ENCODE results near the gene TRIM44.
"Not testable (repeated sequence)": the region's sequence is repeated elsewhere in the genome, so short reads cannot be mapped to it uniquely, and the experiment has no call there.

Gene TRIM44

DNA sequence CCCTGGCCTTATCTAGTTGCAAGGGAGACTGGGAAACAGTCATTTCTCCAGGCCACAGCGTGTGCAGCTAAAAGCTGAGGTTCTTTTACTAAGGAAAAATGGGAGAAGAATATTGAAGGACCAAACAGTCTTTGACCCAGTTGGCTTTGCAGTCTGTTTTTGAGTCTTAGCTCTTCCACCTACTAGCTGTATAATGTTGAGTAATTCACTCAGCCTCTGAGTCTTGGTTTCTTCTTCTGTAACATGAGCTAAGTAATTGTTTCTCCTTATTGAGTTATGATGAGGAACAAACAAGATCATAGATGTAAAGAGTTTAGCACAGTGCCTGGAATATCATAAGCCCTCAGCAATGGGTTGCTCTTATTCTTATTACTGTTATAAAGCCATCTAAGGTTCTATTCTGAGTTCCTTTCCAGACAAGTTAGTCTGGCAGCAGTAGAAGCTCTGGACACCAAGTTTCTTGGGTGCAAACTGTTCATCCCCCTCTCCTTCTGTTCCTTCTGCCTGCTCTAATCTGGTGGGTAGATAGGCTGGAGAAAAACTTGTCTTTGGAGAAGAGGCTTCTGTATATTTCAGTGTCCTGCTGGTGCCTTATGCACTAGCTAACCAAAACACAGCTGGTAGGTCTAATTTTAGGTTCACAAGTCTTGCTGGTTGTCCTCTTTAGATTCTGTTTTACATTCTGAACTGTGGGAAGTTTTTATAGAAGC is 13.5 kb downstream of the TRIM44 start:
- DNase-seq = no peak

DNA sequence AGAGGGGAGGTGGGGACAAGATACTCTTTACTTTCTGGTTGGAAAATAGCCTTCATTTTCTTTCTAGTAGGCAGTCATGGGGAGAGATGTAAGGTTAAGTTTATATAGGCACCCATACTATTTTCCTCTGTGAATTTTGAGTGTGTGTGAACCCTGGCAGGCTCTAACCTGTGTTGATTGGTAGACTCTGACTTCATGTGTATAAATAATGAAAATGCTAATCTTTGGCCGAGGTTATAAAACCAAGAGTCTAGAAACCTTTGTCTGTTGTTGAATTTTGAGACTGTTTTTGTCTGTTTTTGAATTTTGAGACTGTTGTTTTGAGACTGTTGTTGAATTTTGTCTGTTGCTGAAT is 14.0 kb downstream of the TRIM44 start:
- no peak for DNase-seq

DNA sequence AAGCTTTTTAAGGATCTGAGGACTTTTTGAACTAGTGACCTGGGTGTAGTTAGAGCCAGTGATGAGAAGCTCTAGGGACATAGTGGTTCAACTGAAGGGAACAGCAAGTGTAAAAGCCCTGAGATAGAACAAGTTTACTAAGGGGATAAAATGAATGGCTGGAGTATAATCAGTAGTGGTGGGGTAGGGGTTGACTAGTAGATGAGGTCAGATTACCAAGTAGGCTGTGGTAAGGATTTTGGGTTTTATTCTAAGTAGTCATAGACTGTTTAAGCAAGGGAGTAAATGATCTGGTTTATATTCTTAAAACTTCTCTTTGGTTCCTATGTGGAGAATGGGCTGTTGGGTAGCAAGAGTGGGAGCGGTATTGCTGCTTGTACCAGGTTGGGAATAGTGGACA is 15.3 kb downstream of the TRIM44 start:
- DNase-seq = no peak

DNA sequence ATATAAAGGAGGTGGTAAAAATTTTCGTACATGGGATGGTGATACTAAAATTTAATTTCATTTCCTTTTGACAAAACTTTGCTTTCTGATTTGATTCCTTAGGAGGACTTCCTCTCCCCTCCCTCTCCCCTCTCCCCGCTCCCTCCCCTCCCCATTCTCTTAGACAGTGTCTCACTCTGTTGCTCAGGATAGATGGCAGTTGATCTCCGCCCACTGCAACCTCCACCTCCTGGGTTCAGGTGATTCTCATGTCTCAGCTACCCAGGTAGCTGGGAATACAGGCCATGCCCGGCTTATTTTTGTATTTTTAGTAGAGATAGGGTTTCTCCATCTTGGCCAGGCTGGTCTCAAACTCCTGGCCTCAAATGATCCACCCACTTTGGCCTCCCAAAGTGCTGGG is 15.9 kb downstream of the TRIM44 start:
- no peak for DNase-seq

DNA sequence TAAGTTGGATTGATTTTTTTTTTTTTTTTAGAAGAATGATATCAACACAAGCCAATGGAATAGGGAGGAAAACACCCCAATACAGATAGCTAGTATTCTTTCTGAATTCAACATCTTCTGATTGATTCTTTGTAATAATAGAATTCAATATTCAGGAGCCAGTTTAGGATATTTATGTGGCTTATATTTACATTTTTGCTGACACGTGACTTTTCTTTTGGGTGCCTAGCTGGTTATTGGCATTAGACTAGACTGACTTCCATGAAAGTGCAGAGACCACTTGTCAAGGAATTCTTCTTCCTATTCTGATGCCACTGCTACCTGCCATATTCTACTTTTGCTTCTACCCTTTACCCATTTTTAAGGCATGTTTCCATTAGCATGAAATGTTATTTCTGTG is 16.4 kb downstream of the TRIM44 start:
- DNase-seq = no peak

DNA sequence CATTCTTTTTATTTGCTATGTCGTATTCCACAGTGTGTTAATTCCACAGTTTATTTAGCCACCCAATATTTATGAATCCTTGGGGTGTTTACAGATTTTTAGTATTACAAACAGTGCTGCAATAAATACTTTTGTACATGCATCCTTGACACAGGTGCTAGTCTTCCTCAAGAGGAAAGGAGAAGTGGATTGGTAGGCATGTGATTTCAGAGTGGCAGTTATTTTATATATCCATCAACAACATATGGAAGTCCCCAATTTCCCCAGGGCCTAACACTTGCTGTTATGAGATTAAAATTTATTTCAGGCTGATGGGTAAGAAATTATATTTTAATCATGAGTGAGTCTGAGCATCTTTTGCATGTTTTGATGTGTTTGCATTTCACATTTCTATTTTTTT is 17.9 kb downstream of the TRIM44 start:
- DNase-seq = no peak

DNA sequence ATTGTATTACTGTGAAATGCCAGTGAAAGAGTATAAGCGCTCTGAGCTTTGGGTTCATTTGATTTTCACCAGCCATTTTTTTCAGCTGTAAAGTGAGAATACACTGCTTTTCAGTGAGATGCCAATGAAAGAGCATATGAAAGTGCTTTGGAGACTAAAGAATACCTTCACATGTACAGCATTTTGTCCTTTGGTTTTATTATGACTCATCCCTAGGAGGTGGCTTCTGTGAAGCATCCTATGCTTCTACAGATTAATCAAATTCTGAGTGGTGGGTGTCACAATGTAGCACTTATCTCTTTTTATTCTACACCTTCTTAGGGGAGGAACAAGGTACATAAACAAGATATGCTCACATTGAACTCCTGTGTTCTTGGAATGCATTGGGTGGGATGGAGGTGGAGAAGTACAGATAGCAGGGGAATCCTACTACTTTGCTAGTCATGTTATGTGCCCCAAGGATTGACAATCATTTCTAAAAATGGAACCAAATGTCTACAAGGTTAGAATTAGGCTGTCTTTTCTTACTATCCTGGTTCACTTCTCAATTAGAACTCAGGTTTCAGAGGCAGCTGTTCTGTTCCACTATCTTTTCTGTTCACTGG is 18.7 kb downstream of the TRIM44 start:
- DNase-seq = no peak

DNA sequence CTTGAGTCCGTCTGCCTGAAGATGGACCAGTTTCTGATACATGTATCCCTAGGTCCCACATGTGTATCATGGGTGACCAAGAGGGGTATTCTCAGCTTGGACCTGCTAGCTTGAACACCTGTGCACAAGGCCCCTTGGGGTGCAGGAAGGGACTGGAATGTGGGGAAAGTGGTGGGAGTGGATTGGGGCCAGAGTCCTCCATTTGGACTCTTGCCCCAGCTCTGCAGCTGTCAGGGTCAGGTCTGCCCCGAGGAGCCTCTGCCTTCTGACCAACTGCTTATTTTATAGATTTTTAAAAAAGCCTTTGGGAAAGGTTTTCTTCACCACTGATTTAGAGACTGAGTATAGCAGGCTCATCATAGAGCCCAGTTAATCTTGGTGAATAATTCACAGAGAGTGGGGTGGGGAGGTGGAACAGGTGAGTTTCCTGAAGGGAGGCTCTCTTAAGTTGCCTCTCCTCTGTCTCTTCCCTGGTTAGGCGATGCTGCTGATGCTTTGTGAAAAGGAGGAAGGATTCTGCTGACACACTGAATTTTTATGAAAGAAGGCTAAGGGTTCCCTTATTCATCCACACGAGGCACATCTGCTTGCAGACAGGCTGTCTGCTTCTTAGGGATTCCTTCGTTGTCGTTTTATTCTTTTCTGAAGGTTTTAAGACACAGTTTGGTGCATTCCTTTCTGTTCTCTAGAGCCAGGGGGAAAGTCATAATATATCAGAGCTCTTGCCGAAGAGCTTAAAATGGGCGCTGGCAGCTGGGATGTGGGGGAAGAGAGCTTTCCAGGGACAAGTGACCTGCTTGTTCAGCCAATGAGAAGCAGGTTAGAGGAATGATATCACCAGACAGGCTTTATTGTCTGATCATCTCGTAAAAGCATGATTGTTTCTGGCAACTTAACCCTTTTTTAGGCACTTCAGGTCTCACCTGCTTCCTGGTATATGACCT is 19.9 kb downstream of the TRIM44 start:
- DNase-seq = no peak

DNA sequence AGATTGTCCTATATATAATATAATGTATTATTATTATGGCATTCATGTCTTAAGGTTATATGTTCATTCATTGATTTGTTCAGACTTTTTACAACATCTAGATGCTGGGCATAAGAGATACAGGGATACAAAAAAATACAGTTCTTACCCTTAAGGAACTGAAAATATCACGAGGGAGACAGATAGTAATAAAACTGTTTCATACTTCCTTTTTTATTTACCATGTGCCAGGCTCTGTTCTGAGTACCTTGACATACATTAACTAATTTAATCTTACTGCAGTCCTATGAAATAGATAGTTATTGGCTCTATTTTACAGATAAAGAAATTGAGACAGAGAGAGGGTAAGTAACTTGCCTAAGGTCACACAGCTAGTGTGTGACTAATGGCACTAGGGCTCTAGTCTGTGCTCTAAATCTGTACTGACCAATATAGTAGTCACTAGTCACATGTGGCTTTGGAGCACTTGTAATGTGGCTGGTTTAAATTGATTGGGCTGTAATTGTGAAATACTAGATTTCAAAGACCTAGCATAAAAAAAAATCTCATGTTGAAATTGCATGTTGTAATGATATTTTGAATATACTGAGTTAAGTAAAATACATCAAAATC is 21.3 kb downstream of the TRIM44 start:
- no peak for DNase-seq

DNA sequence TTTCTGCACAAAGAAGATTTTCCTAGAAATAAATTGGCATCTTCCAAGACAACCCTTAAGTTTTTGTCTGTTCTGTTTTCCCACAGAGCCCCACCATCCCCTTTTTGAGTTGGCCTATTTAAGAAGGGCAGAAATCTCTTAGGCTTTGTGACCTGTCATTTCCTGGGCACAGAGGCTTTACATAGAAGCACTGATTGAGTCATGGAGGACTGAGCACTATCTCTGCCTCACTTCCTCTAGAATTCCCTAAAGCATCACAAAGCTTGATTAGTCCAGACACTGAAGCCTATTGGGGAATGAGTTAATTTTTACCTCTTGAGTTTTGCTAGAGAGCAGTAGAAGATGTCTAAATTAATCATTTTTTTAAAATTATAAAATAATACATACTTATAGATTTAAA is 25.4 kb downstream of the TRIM44 start:
- DNase-seq = no peak

DNA sequence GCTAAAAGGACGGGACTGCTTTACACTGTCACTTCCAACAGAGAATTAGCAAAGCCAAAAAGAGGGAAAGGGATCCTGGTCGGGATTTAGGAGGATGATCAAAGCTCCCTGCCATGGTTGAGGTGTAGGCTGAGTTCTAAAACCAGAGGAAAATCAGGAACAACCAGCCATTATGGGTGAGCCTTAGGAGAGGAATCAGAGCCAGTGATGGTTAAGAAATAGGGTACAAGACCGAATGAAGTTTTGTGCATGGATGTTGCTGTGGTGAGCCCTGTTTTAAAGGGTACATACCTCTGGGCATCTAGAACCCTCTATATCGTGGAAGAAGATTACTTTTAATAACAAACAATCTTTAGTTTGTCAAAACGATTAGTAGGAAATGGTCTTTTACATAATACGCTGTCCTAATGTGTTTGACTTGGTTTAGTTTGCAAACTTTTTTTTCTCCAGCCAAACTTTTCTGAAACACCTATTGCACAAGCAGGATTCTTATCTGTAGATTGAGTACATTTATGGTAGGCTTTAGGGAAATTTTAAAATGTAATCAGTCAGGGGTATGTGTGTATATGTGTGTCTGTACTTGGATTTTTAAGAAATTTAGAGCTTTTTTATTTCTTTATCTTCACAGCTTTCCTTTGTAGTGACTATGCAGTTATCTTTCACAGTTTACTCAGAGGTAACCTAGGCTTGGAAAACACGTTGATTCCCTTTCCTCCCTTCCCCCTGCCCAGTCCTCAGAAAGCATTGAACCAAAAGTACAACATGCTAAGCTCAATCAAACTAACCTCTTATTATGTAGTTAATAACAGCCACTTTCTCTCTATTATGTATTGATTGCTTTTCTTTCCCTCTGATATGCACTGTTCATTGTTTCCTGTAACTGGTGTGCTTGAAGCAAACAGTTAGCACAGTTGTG is 26.8 kb downstream of the TRIM44 start:
- no peak for DNase-seq

DNA sequence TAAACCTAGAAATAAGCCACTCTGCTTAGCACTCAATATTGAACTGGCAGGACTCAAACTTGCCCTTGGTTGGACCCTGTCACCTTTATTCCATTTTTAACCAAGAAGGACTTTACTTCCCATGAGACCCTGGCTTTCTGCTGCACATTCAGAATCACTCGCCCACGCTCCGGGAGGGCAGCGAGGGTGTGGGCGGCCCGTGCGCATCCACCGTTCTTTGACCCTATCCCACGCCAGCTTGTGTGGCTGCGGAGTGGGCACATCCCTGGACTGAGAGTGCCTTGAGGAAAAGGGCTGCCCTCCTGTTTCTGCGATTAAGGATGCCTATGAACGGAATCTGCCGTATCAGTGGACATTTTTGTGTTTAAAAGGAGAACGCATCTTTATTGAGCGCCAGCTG is 39.6 kb downstream of the TRIM44 start:
- DNase-seq = no peak

DNA sequence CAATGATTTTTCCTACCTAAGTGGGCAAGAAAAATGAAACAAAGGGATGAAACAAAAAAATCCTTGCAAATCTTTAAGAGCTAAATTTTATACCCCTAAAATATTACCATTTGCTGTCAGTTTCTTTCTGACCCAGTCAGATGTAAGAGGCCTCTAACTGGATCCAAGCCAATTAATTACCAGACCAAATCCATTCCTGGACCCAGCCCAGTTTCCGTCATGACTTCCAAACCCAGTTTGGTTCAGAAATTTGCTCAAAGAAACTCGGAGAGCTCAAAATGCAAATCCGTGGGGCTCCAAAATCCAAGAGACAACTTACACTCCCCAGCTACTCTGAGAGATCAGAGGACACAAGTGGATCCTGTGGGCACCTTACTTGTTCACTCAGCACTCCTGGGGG is 46.8 kb downstream of the TRIM44 start:
- no peak for DNase-seq

DNA sequence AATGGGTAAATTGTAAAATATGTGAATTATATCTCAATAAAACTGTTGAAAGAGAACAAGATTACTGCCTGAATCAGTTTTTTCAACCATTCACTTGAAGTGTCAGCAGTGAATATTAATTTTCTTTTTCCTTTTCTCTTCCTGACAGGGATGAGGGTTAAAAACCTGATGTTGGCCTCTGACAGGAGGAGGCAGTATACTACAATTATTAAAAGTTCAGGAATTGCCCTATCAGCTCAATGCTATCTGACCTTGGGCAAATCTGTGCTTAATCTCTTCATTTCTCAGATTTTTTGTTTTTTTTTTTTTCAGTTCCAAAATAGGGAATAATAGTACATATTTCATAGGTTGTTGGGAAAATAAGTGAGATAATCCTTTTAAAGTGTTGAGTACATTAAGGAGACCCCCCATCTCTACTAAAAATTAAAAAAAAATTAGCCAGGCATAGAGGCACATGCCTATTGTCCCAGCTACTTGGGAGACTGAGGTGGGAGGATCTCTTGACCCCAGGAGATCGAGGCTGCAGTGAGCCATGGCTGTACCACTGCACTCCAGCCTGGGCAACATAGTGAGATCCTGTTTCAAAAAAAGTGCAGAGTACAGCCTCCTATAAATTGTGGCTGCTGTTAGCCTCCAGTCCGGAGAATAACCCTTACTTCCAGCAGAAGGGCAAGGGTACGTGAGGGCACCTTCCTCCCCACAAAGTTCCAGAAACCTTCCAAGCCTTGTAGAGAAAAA is 48.8 kb downstream of the TRIM44 start:
- DNase-seq = no peak

DNA sequence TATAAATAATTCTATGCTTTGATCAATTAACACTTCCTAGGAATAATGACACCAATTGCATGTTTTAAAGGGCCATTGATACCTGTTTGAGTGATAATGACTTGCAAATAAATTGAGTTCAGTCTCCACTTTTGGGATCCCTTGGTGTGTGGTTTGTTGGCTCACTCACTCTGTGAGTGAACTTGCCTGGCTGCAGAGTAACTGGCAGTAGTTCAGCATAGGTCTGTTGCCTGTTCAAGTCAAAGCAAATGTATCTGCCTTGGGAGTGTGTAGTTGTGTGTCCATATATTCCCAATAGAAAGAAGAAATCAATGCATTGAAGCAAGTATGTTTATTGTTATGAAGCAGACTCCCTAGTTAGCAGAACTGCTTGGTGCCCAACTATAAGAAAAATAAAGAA is 49.3 kb downstream of the TRIM44 start:
- no peak for DNase-seq

DNA sequence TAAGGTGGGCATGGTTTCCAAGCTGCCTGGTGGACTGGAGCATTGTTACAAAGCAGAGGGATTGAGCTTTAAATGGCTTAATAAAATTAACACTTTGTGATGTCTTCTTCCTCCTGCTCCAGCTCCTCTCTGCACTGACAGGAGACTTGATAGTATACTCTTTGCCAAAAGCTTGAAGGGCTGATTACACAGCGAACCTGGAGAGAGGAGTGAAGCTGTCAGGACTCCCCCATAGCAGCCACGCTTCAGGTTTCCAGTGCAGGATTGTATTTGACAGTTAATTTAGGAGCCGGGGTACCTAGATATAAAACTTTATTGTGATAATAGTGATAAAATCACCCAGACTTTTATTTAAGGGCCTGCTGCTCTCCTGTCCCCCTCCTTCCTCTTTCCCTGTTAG is 50.0 kb downstream of the TRIM44 start:
- DNase-seq = no peak

DNA sequence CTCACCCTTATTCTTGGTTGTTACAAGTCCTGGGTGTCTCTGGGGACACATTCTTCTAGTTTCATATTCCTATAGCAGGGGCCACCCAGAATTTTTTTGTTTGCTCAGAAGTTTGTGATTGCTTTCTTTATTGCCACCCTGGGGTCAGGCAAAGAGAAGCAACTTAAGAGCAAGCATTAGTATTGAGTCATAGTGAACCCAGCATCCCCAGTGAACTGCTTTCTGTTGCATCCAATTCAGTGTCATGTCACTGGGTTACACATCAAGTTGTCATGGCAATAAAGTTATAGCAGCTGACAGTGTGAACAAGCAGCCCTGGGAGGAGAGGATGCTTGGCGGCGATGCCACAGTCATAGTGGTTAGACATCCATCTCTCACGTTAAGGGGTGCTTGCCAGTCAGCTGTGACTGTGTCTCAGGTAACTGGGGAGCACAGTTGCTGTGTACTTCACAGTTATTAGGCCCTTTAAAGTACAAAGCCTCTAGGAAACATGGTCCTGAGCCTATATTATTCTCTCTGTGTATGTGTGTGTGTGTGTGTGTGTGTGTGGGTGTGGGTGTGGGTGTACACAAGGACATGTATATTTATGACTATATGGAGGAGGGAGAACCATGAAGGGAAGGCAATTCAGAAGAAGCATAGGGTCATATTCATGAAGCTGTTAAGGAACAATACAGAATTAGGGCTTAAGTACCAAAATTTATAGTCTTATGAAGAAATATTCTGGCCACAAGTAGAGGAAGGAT is 52.5 kb downstream of the TRIM44 start:
- no peak for DNase-seq

DNA sequence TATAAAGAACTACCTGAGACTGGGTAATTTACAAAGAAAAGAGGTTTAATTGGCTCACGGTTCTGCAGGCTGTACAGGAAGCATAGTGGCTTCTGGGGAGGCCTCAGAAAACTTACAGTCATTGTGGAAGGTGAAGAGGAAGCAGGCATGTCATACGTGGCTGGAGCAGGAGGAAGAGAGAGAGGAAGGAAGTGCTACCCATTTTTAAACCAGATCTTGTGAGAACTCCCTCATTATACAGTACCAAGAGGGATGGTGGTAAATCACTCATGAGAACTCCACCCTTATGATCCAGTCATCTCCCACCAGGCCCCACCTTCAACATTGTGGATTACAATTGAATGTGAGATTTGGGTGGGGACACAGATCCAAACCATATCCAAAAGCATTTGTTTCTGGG is 53.1 kb downstream of the TRIM44 start:
- DNase-seq = not testable (repeated sequence)

DNA sequence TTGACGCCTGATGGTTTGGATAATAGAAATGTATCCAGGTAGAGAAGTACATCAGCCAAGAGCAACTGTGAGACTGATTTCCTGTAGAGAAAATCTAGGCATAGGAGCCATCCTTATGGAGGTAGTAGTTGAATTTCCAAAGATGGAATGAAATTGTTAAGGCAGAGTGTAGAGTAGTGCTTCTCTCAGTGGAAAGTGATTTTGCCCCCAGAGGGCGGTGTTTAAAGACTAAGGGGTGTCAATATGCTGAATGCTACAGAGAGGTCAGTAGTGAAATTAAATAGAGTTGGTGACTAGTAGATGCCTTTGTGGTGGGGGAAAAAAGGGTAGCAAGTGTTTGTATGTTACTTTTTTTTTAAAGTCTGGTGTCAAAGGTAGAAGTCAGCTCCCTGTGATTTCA is 54.5 kb downstream of the TRIM44 start:
- no peak for DNase-seq

DNA sequence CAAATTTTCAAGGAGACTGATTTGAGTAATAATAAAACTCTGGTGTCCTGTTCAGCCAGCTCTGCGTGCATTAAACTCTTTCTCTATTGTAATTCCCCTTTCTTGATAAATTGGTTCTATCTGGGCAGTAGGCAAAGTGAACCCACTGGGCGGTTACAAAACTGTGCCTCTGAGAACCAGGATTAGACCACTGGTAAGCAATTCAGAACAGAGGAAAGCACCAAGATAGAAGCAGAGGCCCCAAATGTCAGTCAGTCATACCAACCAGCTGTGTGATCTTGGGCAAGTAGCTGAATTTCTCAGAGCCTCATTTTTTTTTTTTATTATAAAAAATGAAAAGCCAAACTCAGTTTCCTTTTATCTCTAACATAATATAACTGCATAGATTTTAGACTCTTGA is 54.9 kb downstream of the TRIM44 start:
- no peak for DNase-seq

All from CD4-positive, alpha-beta T cell treated with Interleukin-21 for 1 hour (primary cell).